ENCODE results near the gene MDM4.

- TF ChIP-seq CTCF (IDR thresholded peaks at IDR 0.05) (no peak), EZH2 (IDR thresholded peaks at IDR 0.05; ENCODE audit: borderline replicate concordance, insufficient read depth, low read depth, low read length, poor library complexity, severe bottlenecking) (no peak)
Measured at GRCh38 chr1:204567071-204567470, 50.9 kb downstream of the MDM4 start.
